PFSK-1 (cell line): Measurements from ENCODE around the gene ARPC3.

ENCODE experiments used
- FOXP2 ChIP-seq: optimal IDR thresholded peaks from 2 replicates; pipeline ENCODE3; 2011; ENCODE audit warnings: borderline replicate concordance, control low read depth, inconsistent platforms; ENCODE audit not compliant: insufficient read depth; ENCODE audit errors: extremely low read length, extremely low read depth
- POLR2AphosphoS5 ChIP-seq: IDR thresholded peaks from 2 replicates; pipeline ENCODE4 v1.6.1; 2012; ENCODE audit warnings: low read depth, mild to moderate bottlenecking, control low read depth, low read length, moderate library complexity
- REST ChIP-seq, 2 experiments: IDR thresholded peaks; 2 replicates each; pipeline versions ENCODE4 v1.6.1 to v1.8.0; 2011 to 2012; ENCODE audit warnings: low read depth in 2 of 2, low read length in 2 of 2, control low read depth in 1 of 2, inconsistent platforms in 1 of 2, mild to moderate bottlenecking in 1 of 2, moderate library complexity in 1 of 2; ENCODE audit not compliant: insufficient read depth in 1 of 2
- SIN3A ChIP-seq: IDR thresholded peaks from 2 replicates; pipeline ENCODE4 v1.6.1; 2012; ENCODE audit warnings: mild to moderate bottlenecking, low read length, moderate library complexity, borderline replicate concordance; ENCODE audit not compliant: insufficient read depth
- TAF1 ChIP-seq: IDR thresholded peaks from 2 replicates; pipeline ENCODE4 v1.6.1; 2012; ENCODE audit warnings: low read length, control low read depth, borderline replicate concordance; ENCODE audit not compliant: insufficient read depth

ARPC3 gene

DNA sequence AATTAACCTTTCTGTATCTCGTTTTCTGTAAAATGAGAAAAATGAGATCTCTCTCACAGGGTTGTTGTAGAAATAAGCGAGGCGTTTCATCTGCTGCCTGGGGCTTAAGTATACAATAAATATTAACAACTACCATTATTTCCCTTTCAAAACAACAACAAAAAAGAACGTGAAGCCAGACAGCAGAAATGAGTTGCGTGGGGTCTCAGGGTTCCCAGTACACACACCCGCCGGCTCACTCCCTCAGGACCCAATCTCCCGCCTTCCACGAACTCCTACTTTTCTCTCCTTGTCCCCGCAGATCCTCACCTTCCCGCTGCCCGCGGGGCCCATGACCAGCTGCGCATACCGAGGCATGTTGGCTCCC is 17.7 kb upstream of the ARPC3 start:
- TF ChIP-seq SIN3A: peak; percentile 63; the same call in 1 of the 2 replicates
- TF ChIP-seq TAF1: no peak

DNA sequence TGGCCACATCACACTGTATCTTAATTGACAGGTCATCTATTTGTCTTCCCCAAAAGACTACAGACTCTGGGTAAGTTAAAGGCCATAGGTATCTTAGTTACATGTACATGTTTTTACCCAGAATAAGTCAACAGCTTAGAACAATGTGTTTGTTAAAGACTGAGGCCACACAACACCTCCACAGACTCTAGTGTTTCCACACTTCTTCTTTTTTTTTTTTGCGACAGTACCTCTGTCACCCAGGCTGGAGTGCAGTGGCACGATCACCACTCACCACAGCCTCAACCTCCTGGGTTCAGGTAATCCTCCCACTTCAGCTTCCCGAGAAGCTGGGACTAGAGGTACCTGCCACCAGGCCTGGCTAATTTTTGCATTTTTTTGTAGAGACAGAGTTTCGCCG is 16.7 kb upstream of the ARPC3 start:
- TF ChIP-seq SIN3A (no peak), POLR2AphosphoS5 (no peak), FOXP2 (no peak), REST (IDR thresholded peaks at IDR 0.05; ENCODE audit: insufficient read depth in 1 of 2, low read depth in 2 of 2, low read length in 2 of 2) (no peak), TAF1 (no peak)

GRCh38 chr12:110465024-110465423 is 14.9 kb upstream of the ARPC3 start:
- no peak for TF ChIP-seq POLR2AphosphoS5
- TF ChIP-seq TAF1: no peak
- TF ChIP-seq REST (IDR thresholded peaks at IDR 0.05; ENCODE audit: insufficient read depth in 1 of 2, low read depth in 2 of 2, low read length in 2 of 2): no peak
- no peak for TF ChIP-seq SIN3A
- TF ChIP-seq FOXP2: no peak

- no peak for TF ChIP-seq REST (IDR thresholded peaks at IDR 0.05; ENCODE audit: insufficient read depth in 1 of 2, low read depth in 2 of 2, low read length in 2 of 2)
- TF ChIP-seq SIN3A: no peak
- no peak for TF ChIP-seq POLR2AphosphoS5
- no peak for TF ChIP-seq TAF1
- TF ChIP-seq FOXP2: no peak
Measured at GRCh38 chr12:110458756-110459155, 8.6 kb upstream of the ARPC3 start.

GRCh38 chr12:110453569-110454296 is 3.6 kb upstream of the ARPC3 start:
- TF ChIP-seq POLR2AphosphoS5 (no peak), REST (IDR thresholded peaks at IDR 0.05; ENCODE audit: insufficient read depth in 1 of 2, low read depth in 2 of 2, low read length in 2 of 2) (no peak), FOXP2 (no peak), TAF1 (no peak), SIN3A (no peak)
